Dermis microvascular lymphatic vessel endothelial cell (primary cell): Measurements from ENCODE around the gene DBNL. TPM values are rescaled to one million over a fixed set of nuclear protein-coding genes. Genes with fewer than 3 reads are reported as not detected.
A peak's percentile ranks its signal among the peaks of the same experiment; 100 is the strongest.

Experiments
- DNase-seq, 2 donors: peaks; one replicate each; pipeline versions ENCODE4 v3.0.0 to v3.0.0-alpha.2; 2010; ENCODE audit warnings: low read depth in 2 of 2
- total RNA-seq: library from RNA; depleted of rRNA; stranded (reverse); fragments of >200 nt; gene quantifications from 2 replicates; pipeline ENCODE4 v1.2.1, GENCODE V29; 2014

The DBNL gene
- total RNA-seq, 1 donor from 2014 or later, result 92.4 TPM

DNA sequence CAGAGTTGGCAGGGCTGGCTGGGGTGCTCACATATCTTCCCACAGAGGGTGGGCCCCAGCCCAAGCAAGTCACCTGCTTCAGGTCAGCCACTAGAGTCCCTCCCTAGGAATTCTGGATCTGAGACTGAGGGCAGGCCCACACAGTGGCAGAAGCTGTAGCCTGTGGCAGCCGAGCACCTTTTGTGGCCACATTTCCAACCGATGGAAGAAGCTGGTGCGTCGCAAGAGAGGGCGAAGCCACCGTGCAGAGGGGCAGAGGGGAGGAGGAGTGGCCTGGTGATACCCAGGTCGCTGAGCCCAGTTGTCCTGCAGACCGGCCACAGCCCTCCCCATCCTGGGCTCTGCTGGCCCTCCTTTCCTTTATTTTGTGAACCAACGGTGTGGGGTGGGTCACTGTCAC, 32.6 kb downstream of the DBNL start:
- no peak for DNase-seq

DNA sequence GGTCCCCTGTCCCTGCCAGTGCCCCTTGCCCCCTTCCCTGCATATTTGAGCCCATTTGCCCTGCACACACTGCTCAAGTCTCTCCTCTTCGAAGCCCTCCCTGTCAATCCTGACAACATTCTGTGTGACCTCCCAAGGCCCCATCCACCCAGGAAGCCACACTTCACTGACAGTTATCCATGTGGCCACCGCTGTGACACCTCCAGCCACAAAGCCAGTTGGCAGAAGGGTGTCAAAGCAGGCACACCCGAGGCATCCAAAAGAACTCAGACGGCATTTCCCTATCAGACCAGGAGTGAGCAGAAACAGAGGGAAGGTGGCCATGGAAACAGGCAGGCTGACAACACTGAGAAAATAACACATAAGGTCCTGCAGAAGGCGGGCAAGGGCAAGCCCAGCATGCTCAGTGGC, 33.2 kb downstream of the DBNL start:
- no peak for DNase-seq

DNA sequence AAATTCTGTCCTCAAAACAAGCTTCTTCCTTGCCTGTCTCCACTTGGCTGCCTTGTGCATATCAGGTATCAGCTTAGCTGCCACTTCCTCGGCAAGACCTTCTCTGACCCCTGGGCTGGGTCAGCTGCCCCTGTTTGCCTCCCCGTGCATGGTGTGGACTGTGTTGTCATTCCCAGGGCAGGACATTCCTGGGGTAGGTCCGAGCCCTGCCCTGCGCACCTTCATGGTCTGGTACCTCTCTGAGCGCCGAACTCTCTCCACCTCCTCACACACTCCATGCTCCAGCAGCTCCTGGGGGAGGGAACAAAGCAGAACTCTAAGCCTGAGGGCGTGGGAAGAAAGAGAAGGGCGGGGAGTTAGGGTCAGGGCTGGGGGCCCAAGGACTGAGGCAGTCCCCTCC, 34.0 kb downstream of the DBNL start:
- no peak for DNase-seq

DNA sequence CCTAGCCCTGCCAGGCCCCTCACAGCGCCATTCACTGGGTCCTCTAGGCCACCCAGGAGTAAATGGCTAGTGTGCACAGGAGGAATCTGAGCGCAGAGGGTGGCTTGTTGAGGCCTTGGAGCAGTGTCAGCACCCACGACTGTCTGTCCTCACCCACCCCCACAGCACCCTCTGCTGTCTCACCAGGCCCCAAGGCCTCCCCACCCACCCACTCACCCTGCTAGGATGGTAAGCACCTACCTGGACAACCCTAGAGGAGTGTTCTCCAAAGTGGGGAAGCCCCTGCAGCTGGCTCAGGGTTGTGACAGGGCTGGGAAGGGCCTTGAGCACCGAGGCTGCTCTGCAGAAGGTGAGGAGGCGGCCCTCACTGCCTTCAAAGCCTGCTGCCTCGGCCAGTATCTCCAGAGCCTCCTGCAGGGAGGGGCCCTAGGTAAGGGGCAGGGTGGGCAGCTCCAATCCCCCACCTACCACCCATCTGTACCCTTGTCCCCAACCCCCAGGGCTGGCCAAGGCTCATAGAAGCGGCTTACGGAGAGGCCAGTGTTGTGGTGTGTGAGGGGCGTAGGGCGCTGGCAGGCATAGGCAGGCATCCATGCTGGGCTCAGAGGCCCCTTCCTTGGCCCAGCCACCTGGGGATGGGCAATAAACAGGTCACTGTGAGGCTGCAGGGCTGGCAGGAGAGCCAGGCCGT, 35.0 kb downstream of the DBNL start:
- no peak for DNase-seq

DNA sequence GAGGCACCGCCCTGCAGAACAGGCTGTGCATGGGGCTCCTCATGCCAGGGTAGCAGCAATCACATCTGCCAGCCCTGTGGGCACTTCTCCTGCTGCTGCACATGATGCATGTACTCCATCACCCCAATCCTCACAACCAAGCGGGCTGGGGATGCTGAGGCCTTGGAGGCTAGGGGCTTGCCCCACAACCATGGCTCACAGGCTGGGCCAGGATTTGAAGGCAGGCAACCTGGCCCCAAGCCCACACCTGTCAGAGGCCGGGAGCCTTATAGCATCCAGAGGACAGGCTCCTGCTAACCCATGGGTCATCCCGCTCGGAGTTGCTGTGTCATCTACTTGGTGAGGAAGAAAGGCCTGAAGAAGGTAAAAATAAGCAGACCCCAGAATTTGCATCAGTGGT, 35.6 kb downstream of the DBNL start:
- no peak for DNase-seq

DNA sequence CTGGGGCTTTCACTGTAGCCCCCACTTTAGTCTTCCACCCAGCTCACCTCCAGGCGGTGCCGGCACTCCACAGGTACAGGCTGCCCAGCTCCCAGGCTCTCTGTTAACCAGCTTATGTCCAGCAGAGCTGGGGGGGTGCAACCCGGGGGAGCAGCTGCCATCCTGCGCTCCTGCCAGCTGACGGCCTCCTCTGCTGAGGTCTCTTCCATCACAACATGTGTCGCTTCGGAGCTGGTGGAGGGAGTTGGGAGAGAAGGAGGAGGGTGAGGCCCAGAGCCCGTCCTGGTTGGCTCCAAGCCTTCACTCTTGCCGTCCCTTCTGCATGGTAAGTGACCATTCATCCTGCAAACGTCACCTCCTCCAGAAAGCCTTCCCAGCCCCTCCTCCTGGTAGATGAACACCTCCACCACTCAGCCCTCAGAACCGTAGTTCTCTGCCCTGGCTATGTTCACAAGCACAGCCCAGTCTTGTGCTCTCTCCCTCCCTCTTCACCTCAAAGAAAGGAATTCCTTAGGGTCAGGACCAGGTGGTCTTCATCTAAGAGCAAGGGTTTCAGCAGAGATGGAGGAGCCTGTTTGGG, 36.3 kb downstream of the DBNL start:
- no peak for DNase-seq

DNA sequence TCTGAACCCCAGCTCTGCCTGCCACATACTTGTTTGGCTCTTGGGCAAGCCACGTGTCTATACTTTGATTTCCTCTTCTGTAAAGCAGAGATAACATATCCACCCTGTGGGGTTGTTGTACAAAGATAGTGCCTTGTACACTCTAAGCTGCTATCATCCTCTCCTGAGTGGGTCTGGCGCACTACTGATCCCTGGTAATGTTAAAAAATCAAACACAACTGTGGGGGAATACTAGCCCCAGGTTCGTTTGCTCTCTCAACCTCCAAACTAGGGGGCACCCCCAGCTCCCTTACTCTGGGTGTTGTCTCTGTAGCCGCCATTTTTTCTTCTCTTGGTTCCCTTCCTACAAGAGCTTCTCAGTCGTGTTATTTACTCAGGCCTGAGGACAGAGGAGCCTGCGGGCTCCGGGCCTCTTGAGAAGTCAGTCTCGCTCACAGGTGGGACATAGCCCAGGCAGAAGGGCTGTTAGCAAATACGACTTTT, 36.8 kb downstream of the DBNL start:
- no peak for DNase-seq

DNA sequence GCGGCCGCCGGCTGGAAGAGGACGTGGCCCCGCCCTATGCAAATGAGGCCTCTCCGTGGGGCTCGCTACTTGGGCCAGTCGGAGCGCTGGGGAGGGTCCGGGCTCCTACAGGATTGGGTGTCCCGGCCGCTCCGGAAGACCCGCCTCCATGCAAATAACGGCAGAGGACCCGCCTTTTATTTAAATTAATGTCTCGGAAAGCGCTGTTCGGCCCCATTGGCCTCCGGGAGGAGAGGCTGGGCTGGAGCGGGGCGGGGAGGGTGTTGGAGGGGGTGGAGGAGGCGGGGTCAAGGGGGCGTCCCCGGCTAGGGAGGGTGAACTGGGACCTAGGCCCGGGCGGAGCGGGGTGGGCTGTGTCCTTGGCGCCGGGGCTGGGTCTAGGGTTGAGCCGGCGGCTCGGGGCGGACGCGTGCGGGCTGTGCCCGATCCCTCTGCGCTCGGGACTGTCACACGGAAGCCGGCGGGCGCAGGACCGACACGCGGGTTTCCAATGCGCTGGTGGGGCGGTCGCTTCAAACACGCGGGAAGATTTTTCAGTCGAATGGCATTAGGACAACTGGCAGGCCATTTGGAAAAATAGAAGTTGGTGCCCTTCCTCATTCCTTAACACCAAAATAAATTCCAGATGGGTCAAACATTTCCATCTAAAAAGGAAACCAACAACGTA, 38.2 kb downstream of the DBNL start:
- peak; percentile 96 to 99 for DNase-seq

DNA sequence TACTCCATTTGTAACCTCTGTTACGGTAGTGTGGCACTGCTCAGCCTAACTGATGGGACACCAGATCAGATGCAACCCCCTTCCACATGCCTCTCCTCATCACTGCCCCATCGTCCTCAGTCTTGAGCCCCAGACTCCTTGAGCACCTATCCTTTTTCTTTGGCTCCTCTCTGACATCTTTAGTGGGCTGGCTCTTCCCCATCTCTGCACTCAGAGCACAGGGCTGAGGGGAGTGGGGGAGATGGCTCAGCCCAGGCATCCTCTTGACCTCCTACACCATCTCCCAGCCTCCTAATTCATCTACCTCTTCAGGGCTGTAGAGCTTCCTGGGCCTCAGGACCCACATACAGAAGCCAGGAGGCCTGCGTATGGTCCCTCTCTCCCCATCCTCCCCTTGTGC, 39.3 kb downstream of the DBNL start:
- no peak for DNase-seq

DNA sequence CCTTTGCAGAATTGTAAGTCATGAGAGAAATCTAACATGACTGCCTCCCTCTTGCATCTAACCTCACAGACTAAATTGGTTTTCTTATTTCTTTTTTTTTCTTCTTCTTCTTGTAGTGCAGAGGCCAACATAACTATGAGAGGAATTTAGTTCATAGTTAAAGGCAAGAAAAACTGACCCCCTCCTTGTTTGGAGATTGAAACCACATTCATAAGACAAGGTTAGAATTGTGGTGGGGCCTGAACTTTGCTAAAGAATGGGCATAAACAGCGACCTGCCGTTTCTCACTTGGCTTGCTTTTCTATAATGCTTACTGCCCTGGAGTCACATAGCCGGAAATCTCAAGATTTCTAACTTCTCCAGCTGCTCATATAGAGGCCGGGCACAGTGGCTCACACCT, 40.2 kb downstream of the DBNL start:
- DNase-seq, result no peak

DNA sequence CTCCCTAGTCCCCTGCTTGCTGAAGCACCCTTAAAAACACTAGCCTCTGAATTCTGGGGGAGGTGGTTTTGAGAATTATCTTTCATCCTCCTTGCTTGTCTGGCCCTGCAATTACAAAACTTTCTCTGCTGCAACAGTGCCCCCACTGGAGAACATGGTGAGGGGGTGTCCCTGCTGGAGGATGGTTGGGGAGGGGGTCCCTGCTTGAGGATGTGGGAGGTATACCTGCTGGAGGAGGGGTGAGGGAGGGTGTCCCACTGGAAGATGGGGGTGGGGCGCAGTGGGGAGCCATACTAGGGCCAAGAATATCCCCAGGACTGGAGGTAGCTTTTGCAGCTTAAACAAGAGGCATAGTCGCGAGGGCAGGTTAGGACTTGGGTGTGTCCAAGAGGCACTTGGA, 41.0 kb downstream of the DBNL start:
- no peak for DNase-seq

DNA sequence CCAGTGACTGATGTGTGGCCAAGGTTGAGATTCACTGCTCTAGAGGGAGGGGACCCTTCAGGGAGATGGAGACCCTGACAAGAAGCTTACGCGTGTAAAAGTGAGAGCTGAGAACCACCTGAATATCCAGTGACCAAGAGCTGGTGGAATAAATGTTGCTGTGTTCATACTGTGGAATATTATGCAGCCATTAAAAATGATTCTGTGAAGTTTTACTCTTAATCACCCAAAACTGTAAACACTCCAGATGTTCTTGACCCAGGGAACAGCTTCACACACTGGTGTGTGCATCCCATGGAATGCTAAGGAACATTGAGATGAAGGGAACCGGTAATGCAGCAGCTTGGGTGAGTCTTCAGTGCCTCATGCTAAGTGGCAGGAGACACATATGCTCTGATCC, 42.1 kb downstream of the DBNL start:
- DNase-seq, result no peak

DNA sequence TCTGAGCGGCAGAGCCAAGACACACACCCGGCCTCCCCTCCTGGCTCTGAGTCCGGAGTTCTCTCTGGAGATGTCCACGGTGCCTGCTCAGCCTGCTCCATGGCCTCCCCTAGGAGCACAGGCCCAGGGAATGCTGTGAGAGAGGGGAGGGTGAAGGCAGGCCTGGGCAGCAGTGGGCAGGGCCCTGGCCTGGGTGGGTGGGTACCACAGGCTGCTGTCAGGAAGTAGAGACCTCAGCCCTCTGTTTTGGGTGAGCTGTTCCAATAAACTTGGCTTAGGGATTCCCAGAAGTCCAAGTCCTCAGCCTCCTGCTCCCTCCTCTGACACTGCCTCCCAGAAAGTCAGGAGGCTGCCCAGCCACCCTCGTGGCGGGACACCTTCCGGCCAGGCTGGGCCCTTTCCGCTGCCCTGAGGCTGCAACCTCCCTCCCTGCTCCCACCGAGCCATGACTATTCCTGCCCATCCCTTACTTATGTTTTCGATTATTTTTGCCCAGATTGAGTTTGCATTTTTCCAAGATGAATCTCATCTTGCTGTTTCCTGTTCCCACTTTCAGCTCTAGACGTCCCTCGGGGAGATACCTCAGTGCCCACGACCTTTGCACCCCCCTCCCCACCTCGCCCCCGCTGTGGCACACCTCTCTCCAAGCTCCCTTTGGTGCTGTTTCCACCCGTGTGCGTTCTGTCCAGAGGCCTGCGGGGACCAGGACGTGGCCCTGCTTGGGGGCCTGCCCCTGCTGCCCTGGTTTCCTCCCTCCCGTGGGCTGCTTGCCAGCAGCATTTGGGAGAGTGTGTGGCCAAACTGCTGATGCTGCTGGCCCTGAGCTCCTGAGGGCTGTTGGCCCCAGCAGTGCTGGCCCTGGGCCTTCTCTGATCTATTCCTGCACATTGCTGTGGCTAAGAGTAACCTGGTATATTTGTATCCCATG, 43.7 kb downstream of the DBNL start:
- DNase-seq, result peak; percentile 53 to 57

DNA sequence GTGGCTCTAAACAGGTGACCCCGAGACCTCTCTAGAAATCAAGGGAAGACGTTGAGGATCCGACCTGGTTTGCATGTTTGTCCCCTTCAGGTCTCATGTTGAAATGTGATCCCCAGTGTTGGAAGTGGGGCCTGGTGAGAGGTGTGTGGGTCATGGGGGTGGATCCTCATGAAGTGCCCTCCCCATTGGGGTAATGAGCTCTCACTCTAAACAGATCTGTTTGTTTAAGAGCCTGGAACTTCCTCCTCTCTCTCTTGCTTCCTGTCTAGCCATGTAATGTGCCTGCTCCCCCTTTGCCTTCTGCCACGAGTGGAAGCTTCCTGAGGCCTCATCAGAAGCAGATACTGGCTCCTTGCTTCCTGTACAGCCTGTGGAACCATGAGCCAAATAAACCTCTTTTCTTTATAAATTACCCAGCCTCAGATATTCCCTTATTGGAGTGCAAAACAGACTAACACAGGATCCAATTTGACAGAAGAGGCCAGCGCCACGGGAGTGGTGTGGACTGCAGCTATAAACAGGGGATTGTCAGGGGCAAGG, 48.7 kb downstream of the DBNL start:
- DNase-seq, result no peak

DNA sequence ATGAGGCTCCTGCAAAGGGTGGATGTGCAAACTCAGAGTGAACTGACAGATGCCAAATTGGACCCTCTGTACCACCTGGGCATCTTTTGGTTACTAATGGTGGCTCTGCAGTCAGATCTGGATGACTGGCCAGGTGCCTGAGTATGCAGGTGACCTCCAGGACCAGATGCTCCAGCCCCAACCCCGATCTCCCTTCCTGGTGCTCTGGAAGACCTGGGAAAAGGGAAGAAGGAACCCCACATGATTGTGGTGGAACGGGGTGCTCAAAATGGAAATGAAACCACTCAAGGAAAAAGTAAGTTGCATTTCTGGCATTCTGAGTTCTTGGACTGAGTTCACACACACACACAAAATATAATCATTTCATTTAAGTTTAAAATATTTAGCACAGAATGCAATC, 49.9 kb downstream of the DBNL start:
- no peak for DNase-seq

DNA sequence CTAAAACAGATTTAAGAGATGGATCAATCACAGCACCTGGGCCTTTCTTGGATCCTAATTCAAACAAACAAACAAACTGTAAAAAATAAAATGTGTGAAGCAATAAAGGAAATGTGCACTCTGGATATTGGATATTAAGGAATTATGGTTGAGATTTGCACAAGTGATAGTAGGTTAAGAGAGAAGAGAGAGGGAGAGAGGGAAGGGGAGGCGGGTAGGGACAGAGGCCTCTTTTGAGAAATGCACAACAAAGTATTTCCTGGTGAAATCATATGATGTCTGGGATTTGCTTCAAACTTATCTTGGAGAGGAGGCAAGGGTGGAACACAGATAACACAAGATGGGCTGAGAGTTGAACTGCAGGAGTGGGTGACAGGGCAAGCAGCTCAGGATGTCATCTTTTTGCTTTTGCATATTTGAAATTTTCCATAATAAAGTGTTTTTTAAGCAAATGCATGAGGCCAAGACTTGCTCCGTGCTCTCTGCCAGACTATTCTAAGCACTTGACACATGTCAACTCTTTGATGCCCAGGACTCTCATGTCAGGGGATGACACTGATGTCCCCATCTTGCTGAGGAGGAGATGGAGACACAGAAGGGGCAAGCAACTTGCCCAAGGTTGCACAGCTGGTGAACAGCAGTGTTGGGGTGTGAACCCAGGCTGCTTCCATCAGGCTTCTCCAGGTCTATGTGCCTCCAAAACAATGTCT, 50.5 kb downstream of the DBNL start:
- no peak for DNase-seq

DNA sequence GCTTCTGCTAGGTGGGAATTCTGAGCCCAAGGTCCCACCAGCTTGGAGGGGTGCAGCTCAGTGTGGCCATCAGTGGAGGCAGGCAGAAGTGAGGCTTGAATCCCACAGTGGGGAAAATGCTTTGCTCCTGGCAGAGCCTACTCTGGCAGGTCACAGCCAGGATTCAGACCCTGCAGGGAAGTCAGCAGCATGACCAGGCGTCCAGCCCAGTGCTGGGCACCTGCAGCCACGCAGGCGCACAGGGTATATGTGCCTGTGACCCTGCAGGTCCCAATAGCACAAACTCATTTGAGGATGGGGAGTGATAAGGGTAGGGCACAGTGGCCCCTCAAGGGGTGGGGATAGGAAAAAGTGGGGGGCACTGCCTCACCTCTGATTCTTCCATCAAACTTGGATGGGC, 51.3 kb downstream of the DBNL start:
- no peak for DNase-seq

DNA sequence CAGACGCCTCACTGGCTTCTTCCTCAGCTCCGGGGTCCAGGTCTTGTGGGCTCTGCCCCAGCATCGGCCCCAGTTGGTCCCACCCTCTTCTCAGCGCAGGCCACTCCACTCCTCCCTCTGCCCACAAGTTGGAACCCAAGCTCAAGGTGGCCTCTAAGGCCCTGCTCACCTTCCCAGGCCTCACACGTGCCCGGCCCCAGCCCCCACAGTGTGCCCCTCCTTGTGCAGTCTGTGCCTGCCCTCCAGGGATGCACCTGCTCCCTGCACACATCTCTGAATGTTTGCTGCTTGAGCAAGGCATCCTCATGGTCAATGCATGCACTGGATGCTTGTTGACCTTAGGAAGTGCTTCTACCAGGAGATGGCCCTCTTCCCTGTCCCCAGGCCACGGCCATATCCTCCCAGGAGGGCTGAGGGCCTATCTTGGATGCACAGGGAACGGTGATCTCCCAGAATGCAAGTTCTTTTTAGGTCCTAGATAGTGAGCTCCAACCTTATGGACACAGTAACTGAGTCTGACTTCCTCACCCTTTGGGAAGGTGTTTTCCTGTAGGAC, 51.9 kb downstream of the DBNL start:
- DNase-seq, result no peak

DNA sequence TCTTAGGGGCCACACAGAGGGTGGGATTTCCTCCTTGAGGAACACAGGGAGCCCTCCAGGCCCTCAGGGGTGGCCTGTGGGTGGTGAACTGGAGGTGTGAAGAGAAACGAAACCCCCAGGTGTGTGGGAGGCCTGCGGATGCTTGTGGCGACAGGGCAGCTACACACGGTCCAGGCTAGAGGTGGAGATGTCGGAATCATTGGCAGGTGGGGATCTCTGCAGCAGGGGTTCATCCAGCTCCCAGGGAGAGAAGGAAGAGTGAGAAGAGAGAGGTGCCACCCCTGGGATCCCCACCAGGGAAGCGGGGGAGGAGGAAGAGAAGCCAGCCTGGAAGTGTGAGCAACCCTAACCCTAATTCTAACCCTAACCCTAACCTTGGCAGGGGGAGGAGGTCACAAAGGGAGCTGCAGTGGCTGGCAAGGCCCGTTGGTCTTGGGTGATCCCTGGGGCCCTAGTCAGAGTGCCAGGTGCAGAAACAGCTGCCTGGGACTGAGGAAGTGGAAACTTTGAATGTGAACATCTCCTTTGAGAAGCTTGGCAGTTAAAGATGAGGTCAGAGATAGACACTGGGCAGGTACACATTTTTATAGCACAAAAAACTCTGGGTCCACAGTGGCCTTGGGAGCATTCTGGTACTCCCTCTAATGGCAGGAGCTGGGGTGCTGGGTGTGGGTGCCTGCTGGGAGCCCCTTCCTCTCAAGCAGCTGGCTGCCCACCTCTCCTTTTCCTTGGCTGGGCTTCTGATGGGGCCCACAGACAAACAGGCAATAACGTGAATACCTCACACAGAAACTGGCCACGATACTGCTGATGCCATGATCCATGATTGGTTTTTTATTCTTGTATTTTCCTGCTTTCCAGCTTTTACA, 52.8 kb downstream of the DBNL start:
- DNase-seq, result no peak
